ENCODE measurements around the gene SLAMF8. TPM values are rescaled to one million over a fixed set of nuclear protein-coding genes. Genes with fewer than 3 reads are reported as not detected.

Gene SLAMF8
- total and polyA plus RNA-seq, 9 donors: 0.43 to 8.4 (median 0.73) TPM

DNA sequence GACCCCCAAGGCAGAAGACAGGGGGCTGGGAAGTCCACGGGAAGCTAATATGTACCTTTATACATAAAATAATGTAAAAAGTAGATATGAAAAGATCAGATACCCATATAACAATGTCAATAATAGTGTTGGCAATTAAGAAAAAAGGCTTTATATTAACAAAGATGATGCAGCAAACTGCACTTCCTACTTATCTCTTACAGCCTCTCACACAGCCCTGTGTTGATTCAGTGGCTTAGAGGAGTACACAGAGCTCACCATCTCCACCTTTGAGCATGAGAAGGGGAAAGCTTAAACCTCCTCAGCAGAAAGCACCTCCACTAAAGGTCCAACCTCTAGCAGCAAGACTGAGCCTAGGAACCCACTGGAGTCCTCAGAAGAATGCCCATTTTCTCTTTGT, 42.9 kb downstream of the SLAMF8 start:
- H3K27ac ChIP-seq: no peak overlapping the region
- WGBS, 3 donors: 34 to 64% (median 35%) methylated on average over 1 of the region's 1 CpG

GRCh38 chr1:159870704-159871103, 44.0 kb downstream of the SLAMF8 start:
- Histone ChIP-seq H3K27ac (no peak overlapping the region), H3K27me3 (no peaks in the 10 kb centered on the region), H3K36me3 (no peaks in the 10 kb centered on the region), H3K4me1 (ENCODE audit: insufficient read depth) (peaks cover 4% of the 10 kb centered on the region), H3K9me3 (no peaks in the 10 kb centered on the region), H3K4me3 (no peak overlapping the region)
- intact Hi-C loops (cut with DNase I): no loop called here
- WGBS, 3 donors: 84 to 95% (median 91%) methylated on average over 5 of the region's 5 CpGs
- TF ChIP-seq, protein P1, sequence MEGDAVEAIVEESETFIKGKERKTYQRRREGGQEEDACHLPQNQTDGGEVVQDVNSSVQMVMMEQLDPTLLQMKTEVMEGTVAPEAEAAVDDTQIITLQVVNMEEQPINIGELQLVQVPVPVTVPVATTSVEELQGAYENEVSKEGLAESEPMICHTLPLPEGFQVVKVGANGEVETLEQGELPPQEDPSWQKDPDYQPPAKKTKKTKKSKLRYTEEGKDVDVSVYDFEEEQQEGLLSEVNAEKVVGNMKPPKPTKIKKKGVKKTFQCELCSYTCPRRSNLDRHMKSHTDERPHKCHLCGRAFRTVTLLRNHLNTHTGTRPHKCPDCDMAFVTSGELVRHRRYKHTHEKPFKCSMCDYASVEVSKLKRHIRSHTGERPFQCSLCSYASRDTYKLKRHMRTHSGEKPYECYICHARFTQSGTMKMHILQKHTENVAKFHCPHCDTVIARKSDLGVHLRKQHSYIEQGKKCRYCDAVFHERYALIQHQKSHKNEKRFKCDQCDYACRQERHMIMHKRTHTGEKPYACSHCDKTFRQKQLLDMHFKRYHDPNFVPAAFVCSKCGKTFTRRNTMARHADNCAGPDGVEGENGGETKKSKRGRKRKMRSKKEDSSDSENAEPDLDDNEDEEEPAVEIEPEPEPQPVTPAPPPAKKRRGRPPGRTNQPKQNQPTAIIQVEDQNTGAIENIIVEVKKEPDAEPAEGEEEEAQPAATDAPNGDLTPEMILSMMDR (IDR thresholded peaks at IDR 0.05): no peak
- TF ChIP-seq POLR2A (IDR thresholded peaks at IDR 0.05): no peak
- TF ChIP-seq EP300 (IDR thresholded peaks at IDR 0.05): no peak
- no peak for DNase-seq

More for the DNA sequence above, 42.9 kb downstream of the SLAMF8 start:
- intact Hi-C loops (cut with DNase I): no loop called here
- H3K4me3 ChIP-seq: no peak overlapping the region
- TF ChIP-seq POLR2A (IDR thresholded peaks at IDR 0.05): no peak
- TF ChIP-seq, protein P1 (IDR thresholded peaks at IDR 0.05): no peak
- TF ChIP-seq EP300 (IDR thresholded peaks at IDR 0.05): no peak
- DNase-seq: no peak
- no peaks in the 10 kb centered on the region for H3K9me3 ChIP-seq
- peaks cover 4% of the 10 kb centered on the region for H3K4me1 ChIP-seq (ENCODE audit: insufficient read depth)
- no peaks in the 10 kb centered on the region for H3K27me3 ChIP-seq
- H3K36me3 ChIP-seq: no peaks in the 10 kb centered on the region

GRCh38 chr1:159872891-159873290, 46.2 kb downstream of the SLAMF8 start:
- no peaks in the 10 kb centered on the region for H3K36me3 ChIP-seq
- no peak overlapping the region for H3K4me3 ChIP-seq
- H3K27me3 ChIP-seq: no peaks in the 10 kb centered on the region
- no peaks in the 10 kb centered on the region for H3K9me3 ChIP-seq
- intact Hi-C loops (cut with DNase I): no loop called here
- TF ChIP-seq POLR2A (IDR thresholded peaks at IDR 0.05) (no peak), EP300 (IDR thresholded peaks at IDR 0.05) (no peak)
- TF ChIP-seq, protein P1 (IDR thresholded peaks at IDR 0.05): no peak
- DNase-seq: no peak
- 61 to 75% (median 62%) methylated on average over 15 of the region's 15 CpGs for WGBS, 3 donors
- no peak overlapping the region for H3K27ac ChIP-seq
- peaks cover under 1% of the 10 kb centered on the region for H3K4me1 ChIP-seq (ENCODE audit: insufficient read depth)

DNA sequence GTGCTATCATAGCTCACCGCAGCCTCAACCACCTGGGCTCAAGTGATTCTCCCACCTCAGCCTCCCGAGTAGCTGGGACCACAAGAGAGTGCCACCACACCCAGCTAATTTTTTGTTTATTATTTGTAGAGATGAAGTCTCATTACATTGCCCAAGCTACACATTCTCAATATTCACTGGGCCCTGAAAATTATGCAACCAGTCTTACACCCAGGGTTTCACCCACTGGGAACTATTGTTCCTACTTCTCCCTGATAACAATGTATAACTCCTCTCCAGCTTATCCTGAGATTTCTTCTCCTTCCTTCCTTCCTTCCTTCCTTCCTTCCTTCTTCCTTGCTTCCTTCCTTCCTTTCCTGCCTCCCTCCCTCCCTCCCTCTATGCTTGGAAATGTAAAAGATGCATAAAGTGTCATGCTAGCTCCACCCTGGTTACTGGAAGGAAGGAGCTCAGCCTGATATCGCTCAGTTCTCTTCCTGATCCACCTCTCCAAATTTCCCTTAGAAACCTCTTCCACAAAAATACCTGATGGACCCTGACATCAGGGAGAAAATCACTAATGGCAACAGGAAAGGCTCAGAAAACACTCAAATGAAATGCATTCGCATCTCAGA, 47.0 kb downstream of the SLAMF8 start:
- intact Hi-C loops (cut with DNase I): no loop called here
- Histone ChIP-seq H3K27me3 (no peaks in the 10 kb centered on the region), H3K27ac (no peak overlapping the region), H3K4me1 (ENCODE audit: insufficient read depth) (no peaks in the 10 kb centered on the region), H3K4me3 (no peak overlapping the region), H3K36me3 (no peaks in the 10 kb centered on the region), H3K9me3 (no peaks in the 10 kb centered on the region)
- WGBS, 3 donors: 90% methylated on average over 4 of the region's 4 CpGs
- no peak for TF ChIP-seq EP300 (IDR thresholded peaks at IDR 0.05)
- TF ChIP-seq, protein P1 (IDR thresholded peaks at IDR 0.05): no peak
- DNase-seq: no peak

Measured in ovary (tissue), 9 donors.